ENCODE results near the gene THSD8. TPM values are rescaled to one million over a fixed set of nuclear protein-coding genes. Genes with fewer than 3 reads are reported as not detected.

The THSD8 gene
- 1 to 10 TPM in 3 of 8 experiments, under 1 TPM in 2, not detected in 3; 0.25 to 7.7 (median 1.1) TPM for total RNA-seq

- Histone ChIP-seq H3K4me1 (replicated peaks in 1 of 2) (peaks cover 12 to 13% of the 10 kb centered on the region in 2 donors), H3K4me3 (peak within 1 kb of the TSS; percentile 67 to 92 (median 84)), H3K27ac (peak within 1 kb of the TSS; percentile 48 to 70)
- in situ Hi-C loops (cut with MboI; ENCODE audit: low pct_unique_long_range_greater_than_20kb in 2 of 9, low sequenced_read_pairs in 9 of 9, unreplicated experiment in 9 of 9) = no loop called here
- ATAC-seq (replicated peaks in 6 of 8) = peak; percentile 64 to 83 (median 78)
- 0% methylated on average over 1 to 19 of the region's 78 CpGs; no CpG with 5 or more reads in 5 of the 10 experiments for WGBS, 10 experiments
Measured at GRCh38 chr19:12801466-12802266, at the start of gene THSD8, which contains the start of gene PRDX2. Gene THSD8 (plus strand): TSS chr19:12802069. CDS start chr19:12802072, 3 bp downstream. Gene PRDX2 (minus strand): TSS chr19:12801800. CDS start chr19:12801261, 539 bp downstream.

- 60 to 90% (median 80%) methylated on average over 1 to 15 of the region's 50 CpGs; no CpG with 5 or more reads in 5 of the 10 experiments for WGBS, 10 experiments
- ATAC-seq (replicated peaks in 6 of 8) = no peak
- Histone ChIP-seq H3K27ac (no peak overlapping the region), H3K4me3 (no peak overlapping the region), H3K4me1 (replicated peaks in 1 of 2) (peaks cover 6 to 8% of the 10 kb centered on the region in 2 donors)
- in situ Hi-C loops (cut with MboI; ENCODE audit: low pct_unique_long_range_greater_than_20kb in 2 of 9, low sequenced_read_pairs in 9 of 9, unreplicated experiment in 9 of 9) = no loop called here
Measured at GRCh38 chr19:12754465-12755196, 47.2 kb upstream of the THSD8 start.

GRCh38 chr19:12756150-12756883 lies 45.6 kb upstream of the THSD8 start:
- Histone ChIP-seq H3K4me1 (replicated peaks in 1 of 2) (peaks cover 0 to 4% of the 10 kb centered on the region in 2 donors), H3K4me3 (no peak overlapping the region), H3K27ac (no peak overlapping the region)
- in situ Hi-C loops (cut with MboI; ENCODE audit: low pct_unique_long_range_greater_than_20kb in 2 of 9, low sequenced_read_pairs in 9 of 9, unreplicated experiment in 9 of 9) = no loop called here
- 74 to 100% (median 89%) methylated on average over 1 to 8 of the region's 19 CpGs; no CpG with 5 or more reads in 4 of the 10 experiments for WGBS, 10 experiments
- ATAC-seq (replicated peaks in 6 of 8) = no peak

- H3K4me1 ChIP-seq (replicated peaks in 1 of 2) = peaks cover 0 to 4% of the 10 kb centered on the region in 2 donors
- H3K27ac ChIP-seq = no peak overlapping the region
- peak; percentile 77 to 95 (median 86) for ATAC-seq (replicated peaks in 6 of 8)
- in situ Hi-C loops (cut with MboI; ENCODE audit: low pct_unique_long_range_greater_than_20kb in 2 of 9, low sequenced_read_pairs in 9 of 9, unreplicated experiment in 9 of 9) = no loop called here
- 0 to 60% (median 29%) methylated on average over 2 to 12 of the region's 60 CpGs; no CpG with 5 or more reads in 2 of the 10 experiments for WGBS, 10 experiments
- peak overlapping the region in 3 of 5 donors; percentile 4 to 14 (median 9) for H3K4me3 ChIP-seq
Measured at GRCh38 chr19:12757544-12758274, 44.2 kb upstream of the THSD8 start.

- in situ Hi-C loops (cut with MboI; ENCODE audit: low pct_unique_long_range_greater_than_20kb in 2 of 9, low sequenced_read_pairs in 9 of 9, unreplicated experiment in 9 of 9) = loop anchor here in 1 of 9 experiments (10.0 kb wide), 1 partner anchor 85 kb away; no protein-coding TSS in a partner anchor
- Histone ChIP-seq H3K4me3 (no peak overlapping the region), H3K27ac (no peak overlapping the region), H3K4me1 (replicated peaks in 1 of 2) (peaks cover 0 to 4% of the 10 kb centered on the region in 2 donors)
- 60 to 100% (median 89%) methylated on average over 1 to 6 of the region's 6 CpGs; no CpG with 5 or more reads in 4 of the 10 experiments for WGBS, 10 experiments
- no peak for ATAC-seq (replicated peaks in 6 of 8)
Measured at GRCh38 chr19:12759686-12760085, 42.2 kb upstream of the THSD8 start.

GRCh38 chr19:12763100-12763499 lies 38.8 kb upstream of the THSD8 start:
- H3K4me1 ChIP-seq (replicated peaks in 1 of 2) = no peaks in the 10 kb centered on the region
- ATAC-seq (replicated peaks in 6 of 8) = no peak
- no peak overlapping the region for H3K4me3 ChIP-seq
- 90 to 100% (median 98%) methylated on average over 1 to 7 of the region's 11 CpGs; no CpG with 5 or more reads in 6 of the 10 experiments for WGBS, 10 experiments
- H3K27ac ChIP-seq = no peak overlapping the region
- in situ Hi-C loops (cut with MboI; ENCODE audit: low pct_unique_long_range_greater_than_20kb in 2 of 9, low sequenced_read_pairs in 9 of 9, unreplicated experiment in 9 of 9) = loop anchor here in 1 of 9 experiments (10.0 kb wide), 1 partner anchor 82 kb away; no protein-coding TSS in a partner anchor

- in situ Hi-C loops (cut with MboI; ENCODE audit: low pct_unique_long_range_greater_than_20kb in 2 of 9, low sequenced_read_pairs in 9 of 9, unreplicated experiment in 9 of 9) = loop anchor here in 1 of 9 experiments (10.0 kb wide), 1 partner anchor 80 kb away; no protein-coding TSS in a partner anchor
- Histone ChIP-seq H3K4me1 (replicated peaks in 1 of 2) (peaks cover 4% of the 10 kb centered on the region in 2 donors), H3K27ac (no peak overlapping the region), H3K4me3 (no peak overlapping the region)
- no peak for ATAC-seq (replicated peaks in 6 of 8)
- WGBS, 10 experiments = 89 to 100% (median 98%) methylated on average over 1 to 5 of the region's 16 CpGs; no CpG with 5 or more reads in 4 of the 10 experiments
Measured at GRCh38 chr19:12764698-12765097, 37.2 kb upstream of the THSD8 start.

- peak overlapping the region in 1 of 2 donors; percentile 20 for H3K27ac ChIP-seq
Measured at GRCh38 chr19:12766051-12766521, 35.8 kb upstream of the THSD8 start.

GRCh38 chr19:12767150-12767549 lies 34.7 kb upstream of the THSD8 start:
- Histone ChIP-seq H3K27ac (no peak overlapping the region), H3K4me1 (replicated peaks in 1 of 2) (peaks cover 8% of the 10 kb centered on the region in 2 donors), H3K4me3 (no peak overlapping the region)
- in situ Hi-C loops (cut with MboI; ENCODE audit: low pct_unique_long_range_greater_than_20kb in 2 of 9, low sequenced_read_pairs in 9 of 9, unreplicated experiment in 9 of 9) = loop anchor here in 1 of 9 experiments (10.0 kb wide), 1 partner anchor 78 kb away; no protein-coding TSS in a partner anchor
- 71 to 83% methylated on average over 1 to 3 of the region's 11 CpGs; no CpG with 5 or more reads in 8 of the 10 experiments for WGBS, 10 experiments
- no peak for ATAC-seq (replicated peaks in 6 of 8)

More at GRCh38 chr19:12766051-12766521, 35.8 kb upstream of the THSD8 start:
- Histone ChIP-seq H3K4me1 (replicated peaks in 1 of 2) (peaks cover 8% of the 10 kb centered on the region in 2 donors), H3K4me3 (peak overlapping the region in 4 of 5 donors; percentile 27 to 51 (median 30))
- in situ Hi-C loops (cut with MboI; ENCODE audit: low pct_unique_long_range_greater_than_20kb in 2 of 9, low sequenced_read_pairs in 9 of 9, unreplicated experiment in 9 of 9) = loop anchor here in 1 of 9 experiments (10.0 kb wide), 1 partner anchor 79 kb away; no protein-coding TSS in a partner anchor
- WGBS, 10 experiments = 0% methylated on average over 2 to 5 of the region's 30 CpGs; no CpG with 5 or more reads in 8 of the 10 experiments
- ATAC-seq (replicated peaks in 6 of 8) = peak in 6 of 8 experiments; percentile 26 to 97 (median 80)

GRCh38 chr19:12767666-12768065 lies 34.2 kb upstream of the THSD8 start:
- in situ Hi-C loops (cut with MboI; ENCODE audit: low pct_unique_long_range_greater_than_20kb in 2 of 9, low sequenced_read_pairs in 9 of 9, unreplicated experiment in 9 of 9) = loop anchor here in 1 of 9 experiments (10.0 kb wide), 1 partner anchor 77 kb away; no protein-coding TSS in a partner anchor
- no peak for ATAC-seq (replicated peaks in 6 of 8)
- Histone ChIP-seq H3K27ac (no peak overlapping the region), H3K4me1 (replicated peaks in 1 of 2) (peaks cover 8% of the 10 kb centered on the region in 2 donors), H3K4me3 (no peak overlapping the region)
- WGBS, 10 experiments = 60 to 100% (median 93%) methylated on average over 1 to 13 of the region's 15 CpGs; no CpG with 5 or more reads in 3 of the 10 experiments

GRCh38 chr19:12769689-12770088 lies 32.2 kb upstream of the THSD8 start:
- ATAC-seq (replicated peaks in 6 of 8) = peak in 5 of 8 experiments; percentile 68 to 91 (median 86)
- WGBS, 10 experiments = 55% methylated on average over 8 of the region's 37 CpGs; no CpG with 5 or more reads in 9 of the 10 experiments
- in situ Hi-C loops (cut with MboI; ENCODE audit: low pct_unique_long_range_greater_than_20kb in 2 of 9, low sequenced_read_pairs in 9 of 9, unreplicated experiment in 9 of 9) = loop anchor here in 1 of 9 experiments (10.0 kb wide), 1 partner anchor 75 kb away; no protein-coding TSS in a partner anchor
- H3K4me1 ChIP-seq (replicated peaks in 1 of 2) = peaks cover 8% of the 10 kb centered on the region in 2 donors
- peak overlapping the region in 1 of 5 donors; percentile 2 for H3K4me3 ChIP-seq
- H3K27ac ChIP-seq = peak overlapping the region; percentile 35 to 45
